HG02943 (cell line): ENCODE measurements around the gene ETFB.
A peak's percentile ranks its signal among the peaks of the same experiment; 100 is the strongest.

Experiments
- ATAC-seq: cut with Tn5 transposase; IDR thresholded peaks from one replicate; pipeline ENCODE4 v1.9.1; 2021; ENCODE audit warnings: mild to moderate bottlenecking, low read depth, moderate library complexity; ENCODE audit not compliant: unreplicated experiment

ETFB gene

DNA sequence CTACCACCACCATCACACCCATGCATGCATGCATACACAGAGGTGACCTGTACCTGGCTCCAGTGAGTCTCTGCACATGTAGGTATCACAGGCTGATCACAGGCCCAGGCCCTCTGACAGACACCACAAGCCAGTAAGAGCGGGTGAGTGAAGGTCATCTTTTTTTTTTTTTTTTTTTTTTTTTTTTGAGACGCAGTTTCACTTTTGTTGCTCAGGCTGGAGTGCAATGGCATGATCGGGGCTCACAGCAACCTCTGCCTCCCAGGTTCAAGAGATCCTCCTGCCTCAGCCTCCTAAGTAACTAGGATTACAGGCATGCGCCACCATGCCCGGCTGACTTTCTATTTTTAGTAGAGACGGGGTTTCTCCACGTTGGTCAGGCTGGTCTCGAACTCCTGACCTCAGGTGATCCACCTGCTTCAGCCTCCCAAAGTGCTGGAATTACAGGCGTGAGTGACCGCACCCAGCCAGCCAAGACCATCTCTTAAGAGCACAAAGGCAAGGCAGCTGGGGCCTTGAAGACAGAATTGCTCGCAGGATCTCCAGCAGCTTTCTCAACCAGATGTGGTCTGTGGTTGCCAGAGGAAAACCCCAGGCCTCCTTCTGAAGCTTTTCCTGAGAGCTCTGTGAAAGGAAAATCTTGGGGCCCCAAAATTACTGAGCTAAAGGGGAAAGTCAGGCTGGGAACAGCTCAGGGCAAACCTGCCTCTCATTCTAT is 9.5 kb upstream of the ETFB start:
- ATAC-seq, result no peak

DNA sequence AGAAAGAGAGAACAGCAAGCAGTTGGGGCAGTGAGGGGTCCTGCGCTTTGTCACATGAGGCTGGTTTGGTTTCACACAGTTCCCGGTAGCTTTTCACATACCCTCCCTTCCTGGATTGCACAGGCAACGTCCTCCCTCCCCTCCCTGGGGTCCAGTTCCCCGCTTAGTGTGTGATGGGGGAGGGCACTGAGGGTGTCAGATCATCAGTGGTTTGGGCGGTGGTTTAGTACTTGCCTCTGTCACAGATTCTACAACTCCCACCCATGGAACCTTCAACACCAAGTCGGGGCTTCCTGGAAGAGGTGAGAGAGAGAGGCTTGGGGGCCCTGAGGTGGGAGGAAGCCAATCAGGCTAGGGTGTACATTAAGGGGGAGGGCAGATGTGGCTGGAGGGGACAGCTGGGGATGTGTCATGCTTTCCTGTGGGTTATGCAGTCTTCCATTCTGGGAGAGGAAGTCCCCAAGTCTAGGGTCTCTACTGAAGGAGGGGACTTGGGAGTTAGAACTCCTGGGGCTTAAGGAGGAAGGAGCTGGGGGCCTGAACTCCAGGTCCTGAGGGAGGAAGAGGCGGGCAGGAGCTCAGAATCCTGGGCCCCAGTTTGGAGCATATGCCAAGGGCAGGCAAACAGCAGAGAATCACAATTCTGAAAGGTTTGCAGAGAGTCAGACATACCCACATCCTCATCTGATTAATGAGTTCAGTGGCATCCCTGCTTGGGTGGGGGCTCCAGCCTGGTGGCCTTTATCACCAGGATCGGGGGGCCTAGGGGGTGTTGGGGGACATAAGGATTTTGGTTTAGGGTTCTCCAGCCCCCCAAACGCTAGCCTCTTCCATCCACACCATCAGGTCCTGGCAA is 6.7 kb upstream of the ETFB start, which contains the start of gene NKG7:
Gene NKG7 (minus strand): TSS at position 6 of the 856 bp plus-strand sequence. CDS start 119 bp downstream, outside the sequence.
- no peak for ATAC-seq

DNA sequence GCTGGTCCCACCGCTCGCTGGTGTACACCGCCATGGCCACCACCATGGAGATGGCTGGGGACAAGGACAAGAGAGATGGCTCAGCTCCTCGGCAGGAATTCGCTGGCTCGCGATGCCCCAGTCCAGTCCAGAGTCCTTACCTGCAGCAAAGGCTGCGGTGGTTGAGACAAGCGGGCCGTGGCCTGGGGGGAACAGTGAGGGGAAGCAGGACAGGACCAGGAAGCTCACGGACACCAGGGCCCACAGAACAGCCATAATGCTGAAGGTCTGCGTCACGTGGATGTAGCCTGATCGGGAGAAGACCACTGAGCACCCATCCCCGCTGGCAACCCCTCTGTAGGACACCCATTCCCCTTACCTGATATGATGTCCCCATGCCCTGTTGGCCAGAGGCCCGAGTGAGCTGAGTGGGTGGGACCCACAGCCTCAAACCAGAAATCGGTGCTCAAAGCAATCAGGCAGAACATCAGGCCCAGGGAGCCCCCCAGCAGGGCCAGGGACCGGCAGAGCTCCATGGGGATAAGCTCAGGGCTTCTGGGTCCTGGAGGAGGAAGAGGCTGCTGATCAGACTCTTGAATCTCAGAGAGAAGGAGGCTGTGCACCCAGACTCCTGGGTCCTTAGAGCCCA is 5.9 kb upstream of the ETFB start:
- no peak for ATAC-seq

DNA sequence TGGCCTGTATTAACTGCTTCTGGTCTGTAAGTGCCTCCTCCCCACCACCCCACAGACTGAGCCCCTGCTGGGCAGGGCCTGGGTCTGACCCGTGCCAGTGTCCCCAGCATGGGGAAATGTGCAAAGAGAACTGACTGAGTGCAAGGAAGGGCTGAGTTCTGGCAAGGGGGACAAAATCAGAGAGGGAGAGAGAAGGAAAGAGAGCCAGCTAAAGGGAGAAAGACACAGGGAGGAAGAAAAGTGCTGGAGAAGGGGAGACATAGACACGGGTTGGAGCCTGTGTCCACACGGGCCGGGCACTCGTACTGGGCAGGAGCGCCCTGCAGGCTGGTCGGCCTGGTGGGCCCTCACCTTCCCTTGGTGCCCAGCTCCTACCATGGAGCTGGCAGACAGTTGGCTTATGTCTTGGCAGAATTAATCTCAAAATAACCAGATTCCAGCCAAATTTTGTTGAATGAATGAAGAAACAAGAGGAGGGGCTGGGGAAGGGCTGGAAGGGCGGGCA is 5.0 kb upstream of the ETFB start:
- ATAC-seq, result no peak

DNA sequence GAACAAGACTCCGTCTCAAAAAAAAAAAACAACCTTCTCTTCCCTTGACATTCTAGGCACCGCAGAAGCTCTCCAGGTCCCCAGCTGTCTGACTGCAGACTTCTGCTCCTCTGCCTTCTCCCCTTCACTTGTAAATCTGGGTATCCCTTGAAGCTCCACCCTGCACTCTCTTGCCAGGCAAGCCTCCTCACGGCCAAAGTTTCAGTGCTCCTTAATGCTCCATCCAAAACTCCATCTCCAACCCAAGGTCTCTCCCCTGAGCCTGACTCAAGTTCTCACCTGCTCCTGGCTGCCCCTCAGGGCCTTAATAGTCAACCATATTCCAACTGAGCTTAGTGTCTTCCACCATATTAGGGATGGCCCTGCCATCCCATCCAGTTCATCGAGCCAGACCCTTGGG is 4.0 kb upstream of the ETFB start:
- no peak for ATAC-seq

DNA sequence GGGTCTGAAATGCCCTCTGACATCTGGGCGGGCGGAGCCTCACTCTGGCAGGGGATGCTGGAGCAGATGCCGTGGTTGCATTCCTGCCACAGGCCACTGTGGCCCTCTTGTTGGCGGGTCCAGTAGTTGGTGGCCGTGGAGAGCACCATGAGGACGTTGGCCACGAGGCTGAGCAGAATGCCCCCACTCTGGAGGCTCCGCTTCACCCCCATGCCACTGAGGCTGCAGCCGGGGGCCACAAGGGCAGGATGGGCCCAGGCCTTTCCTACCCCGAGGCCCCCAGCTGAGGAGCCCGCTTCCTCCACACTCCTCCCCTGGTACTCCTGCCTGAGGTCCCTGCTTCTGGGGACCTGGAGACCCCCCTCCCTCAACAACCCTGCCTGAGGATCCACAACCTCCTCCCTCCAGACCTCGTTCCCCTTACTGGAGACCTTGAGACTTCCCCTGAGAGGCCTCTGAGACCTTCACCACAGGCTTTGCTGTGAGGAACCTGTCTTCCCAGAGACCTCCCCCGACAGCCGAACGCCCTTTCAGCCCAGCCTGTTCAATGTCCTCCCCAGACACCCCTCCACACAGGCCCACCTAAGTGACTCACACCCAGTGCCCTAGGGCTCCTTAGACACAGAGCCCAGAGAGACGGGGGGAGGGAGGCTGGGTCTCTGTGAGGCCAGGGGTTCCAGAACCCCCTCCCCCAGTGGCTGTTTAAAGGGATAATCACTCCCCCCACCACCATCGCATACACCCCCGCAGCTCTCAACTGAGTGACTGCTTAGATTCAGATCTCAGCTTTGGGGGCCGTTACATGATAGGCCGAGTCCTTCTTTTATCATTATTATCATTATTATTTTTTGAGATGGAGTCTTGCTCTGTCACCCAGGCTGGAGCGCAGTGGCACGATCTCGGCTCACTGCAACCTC is 2.4 kb upstream of the ETFB start, which contains the start of gene CLDND2:
Gene CLDND2 (minus strand): TSS at position 638 of the 917 bp plus-strand sequence. CDS start 426 bp downstream, at position 212.
- ATAC-seq, result no peak

DNA sequence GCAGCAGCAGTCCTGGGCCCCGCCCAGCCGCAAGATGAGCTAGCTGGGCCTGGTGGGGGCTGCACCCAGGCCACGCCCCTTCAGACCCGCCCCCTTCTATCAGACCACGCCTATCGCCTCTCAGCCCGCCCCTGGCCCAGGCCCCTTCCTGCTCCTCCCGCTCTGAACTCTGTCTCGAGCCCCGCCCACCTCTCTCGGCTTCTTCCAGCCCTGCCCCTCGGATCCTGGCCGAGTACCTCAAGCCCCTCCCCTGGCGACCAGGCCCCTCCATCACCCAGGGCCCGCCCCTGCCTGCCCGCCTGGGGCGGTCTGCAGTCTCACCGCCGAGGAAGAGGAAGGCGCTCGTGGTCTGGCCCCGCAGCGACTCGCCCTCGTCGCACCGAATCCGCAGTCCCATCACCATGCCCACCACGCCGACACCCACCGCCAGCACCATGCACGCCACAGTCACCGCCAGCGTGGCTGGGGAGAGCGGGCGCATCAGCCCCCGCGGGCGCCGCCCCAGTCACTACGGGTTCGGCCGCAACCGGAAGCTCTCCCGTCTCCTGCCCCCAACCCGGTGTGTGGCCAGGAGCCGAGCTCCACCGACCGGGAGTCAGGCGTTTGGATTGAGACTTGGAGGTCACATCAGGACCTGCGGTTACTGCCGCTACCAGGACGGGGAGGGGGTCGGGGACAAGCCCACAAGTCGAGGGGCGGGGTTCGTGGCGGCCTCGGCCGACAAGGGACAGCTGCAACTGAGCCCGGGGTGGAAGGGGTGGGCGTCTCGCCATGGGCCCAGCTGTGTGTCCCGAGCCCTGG is 1.6 kb upstream of the ETFB start:
- ATAC-seq, result peak; percentile 75

DNA sequence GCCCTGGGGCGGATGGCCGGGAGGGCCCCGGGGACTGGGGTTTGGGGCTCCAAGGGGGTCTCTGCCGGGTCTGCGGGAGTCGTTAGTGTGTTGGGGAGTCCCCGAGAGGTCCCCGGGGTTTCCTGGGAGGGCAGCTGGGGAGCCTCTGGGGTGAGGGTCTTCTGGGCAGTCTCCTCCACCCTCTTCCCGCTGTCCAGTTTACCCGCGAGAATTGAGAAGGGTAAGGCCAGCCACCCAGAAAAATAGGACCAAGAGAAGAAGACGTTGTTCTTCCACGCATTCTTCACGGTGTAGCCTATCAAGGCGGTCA is 1.0 kb upstream of the ETFB start:
- ATAC-seq, result peak; percentile 12

DNA sequence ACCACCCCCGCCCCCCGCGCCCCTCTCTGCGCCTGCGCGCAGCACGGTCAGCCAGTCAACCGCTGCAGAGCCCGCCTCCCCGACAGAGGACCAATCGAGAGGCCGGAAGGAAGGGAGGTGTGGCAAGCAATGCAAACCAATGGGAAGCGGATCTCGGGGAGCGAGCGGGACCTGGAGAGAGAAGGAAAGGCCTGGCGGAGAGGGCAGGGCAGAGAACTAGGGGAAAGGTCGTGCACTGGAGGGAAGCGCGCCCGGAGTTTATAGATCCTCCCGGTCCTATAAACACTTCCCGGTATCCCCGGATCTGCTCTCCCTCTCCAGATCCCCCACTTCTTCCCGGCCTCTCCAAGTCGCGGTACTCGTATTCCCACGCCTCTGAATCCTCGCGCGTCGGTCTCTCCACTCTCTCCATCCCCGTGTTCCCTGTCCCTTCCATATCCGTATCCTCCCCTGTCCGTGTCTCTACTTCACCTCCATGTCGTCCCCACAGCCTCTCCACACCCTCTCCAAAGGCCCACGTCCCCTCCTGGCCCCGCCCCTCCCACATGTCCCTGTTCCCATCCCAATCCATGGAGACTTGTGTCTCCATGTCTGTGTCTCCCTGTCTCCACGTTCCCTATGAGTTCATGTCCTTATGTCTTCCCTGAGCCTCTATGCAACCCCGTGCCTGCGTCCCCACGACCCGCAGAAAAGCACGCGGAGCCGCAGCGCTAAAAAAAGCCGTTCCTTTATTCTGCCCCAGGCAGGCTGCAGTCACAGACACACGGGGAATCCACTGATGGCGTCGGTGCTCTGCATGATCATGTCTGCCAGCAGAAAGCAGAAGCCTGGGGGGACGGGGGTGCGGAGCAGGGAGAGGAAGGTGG is 434 bp upstream of the ETFB start:
- ATAC-seq, result peak; percentile 42

DNA sequence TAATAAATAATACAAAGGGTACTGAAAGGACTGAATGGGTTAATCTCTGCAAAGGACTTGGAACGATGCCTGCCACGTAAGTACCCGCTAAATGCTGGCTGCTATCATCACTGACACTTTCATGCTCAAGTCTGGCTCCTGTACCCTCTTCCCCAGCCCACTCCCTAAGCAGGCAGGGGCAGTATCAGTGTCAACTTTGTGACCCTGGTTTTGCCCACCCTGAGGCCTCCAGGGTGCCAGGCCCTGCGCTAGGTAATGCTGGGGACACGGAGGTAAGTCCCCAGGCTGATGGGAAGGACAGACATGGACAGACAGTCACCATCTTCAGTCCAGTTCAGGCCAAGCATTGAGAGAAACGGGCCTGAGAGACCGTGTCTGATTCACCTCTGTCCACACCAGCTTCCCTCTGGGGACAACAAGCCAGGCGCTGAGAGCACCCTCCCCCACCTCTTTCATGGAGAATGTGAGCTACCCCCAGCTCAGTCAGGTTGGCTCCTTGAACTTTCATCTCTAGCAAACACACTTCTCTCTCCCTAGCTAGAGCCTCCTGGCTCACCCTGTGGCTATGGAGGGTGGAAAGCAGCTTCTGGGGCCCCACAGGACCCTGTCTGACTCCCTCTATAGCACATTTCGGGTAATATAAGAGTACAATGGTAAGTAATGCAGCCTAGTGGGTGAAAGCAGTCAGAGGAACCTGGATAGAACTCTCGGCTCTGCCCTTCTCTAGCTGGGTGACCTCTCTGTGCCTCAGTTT is 800 bp downstream of the ETFB start:
- ATAC-seq, result no peak

DNA sequence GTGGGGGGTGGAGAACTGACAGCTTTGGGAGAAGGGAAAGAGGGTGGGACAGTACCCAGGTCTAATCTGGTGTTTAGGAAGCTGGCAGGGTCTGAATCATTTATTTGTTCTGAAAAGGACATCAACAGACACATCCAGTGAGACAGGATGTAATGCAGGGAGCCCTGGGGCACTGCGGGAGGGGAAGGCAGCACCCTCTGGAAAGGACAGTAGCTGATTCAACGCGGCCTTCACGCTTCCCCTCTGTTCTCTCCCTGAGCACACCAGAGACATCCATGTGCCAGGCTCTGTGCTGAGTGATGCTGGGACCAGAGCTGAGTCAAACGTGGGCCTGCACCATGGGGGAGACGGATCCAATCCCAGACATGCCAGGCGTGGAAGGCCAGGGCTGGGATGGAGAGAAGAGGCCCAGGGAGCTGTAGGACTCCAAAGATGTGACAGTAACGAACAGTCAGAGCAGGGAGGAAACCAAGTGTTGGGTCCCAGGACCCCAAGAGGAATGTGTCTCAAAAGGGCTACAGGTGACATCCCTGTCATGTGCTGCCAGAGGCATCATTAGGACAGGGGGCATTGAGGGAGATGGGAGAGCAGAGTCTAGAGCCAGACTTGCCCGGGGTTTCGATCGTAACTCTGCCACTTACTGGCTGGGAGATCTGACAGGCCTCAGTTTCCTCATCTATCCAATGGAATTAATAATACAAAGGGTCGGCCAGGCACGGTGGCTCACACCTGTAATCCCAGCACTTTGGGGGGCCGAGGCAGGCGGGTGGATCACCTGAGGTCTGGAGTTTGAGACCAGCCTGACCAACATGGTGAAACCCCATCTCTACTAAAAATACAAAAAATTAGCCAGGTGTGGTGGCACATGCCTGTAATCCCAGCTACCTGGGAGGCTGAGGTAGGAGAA is 1.7 kb downstream of the ETFB start:
- no peak for ATAC-seq

DNA sequence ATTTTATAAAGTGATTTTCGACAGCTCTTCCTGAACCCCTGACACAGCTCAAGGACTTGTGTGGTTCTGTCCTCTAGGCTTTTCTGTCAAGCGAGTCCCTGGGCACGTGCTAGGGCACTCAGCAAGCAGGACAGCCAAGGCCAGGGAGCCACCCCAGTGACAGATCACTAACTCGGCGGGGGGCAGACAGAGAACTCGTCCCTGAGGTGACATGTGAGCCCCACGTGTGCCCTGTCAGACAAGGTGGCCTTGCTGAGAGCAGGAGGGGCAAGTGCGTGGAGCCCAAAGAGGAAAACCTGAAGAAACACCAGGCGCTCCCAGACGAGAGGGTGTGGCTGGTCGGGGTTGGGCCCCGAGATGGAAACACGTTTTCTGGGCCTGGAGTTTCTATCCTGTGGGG is 4.9 kb downstream of the ETFB start:
- no peak for ATAC-seq

DNA sequence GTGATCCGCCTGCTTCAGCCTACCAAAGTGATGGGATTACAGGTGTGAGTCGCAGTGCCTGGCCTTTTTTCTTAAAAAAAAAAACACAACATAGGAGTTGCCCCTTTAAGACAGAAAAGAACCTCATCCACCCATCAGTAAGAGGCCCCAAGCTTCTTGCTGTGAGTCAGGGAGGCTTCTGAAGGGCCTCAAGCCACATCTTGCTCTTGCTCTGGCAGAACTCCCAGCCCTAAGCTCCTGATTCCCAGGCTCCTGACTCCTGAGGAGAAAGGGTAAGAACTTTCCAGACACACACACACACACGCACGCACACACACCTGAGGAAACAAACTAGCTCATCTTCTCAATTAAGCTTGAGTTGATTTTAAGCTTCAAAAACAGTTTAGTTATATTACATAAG is 6.9 kb downstream of the ETFB start:
- ATAC-seq, result no peak

DNA sequence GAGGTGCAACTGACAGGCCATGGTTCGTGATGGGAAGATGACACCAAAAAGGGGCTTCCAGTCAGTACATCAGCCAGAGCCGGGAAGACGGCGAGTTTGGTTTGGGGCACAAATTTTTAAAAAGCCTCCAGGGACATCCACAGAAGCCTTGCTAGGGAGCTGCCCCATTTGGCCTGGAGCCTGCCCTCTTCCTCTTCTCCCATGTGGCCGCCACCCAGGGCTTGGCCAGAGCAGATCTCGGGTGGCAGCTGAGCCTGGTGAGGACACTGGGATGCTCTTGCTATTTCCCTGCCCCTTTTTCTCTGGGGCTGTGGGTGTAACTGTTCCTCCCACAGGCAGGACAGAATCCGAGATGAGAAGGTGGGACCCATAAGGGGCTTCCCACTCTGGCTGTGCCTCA is 8.2 kb downstream of the ETFB start:
- no peak for ATAC-seq

DNA sequence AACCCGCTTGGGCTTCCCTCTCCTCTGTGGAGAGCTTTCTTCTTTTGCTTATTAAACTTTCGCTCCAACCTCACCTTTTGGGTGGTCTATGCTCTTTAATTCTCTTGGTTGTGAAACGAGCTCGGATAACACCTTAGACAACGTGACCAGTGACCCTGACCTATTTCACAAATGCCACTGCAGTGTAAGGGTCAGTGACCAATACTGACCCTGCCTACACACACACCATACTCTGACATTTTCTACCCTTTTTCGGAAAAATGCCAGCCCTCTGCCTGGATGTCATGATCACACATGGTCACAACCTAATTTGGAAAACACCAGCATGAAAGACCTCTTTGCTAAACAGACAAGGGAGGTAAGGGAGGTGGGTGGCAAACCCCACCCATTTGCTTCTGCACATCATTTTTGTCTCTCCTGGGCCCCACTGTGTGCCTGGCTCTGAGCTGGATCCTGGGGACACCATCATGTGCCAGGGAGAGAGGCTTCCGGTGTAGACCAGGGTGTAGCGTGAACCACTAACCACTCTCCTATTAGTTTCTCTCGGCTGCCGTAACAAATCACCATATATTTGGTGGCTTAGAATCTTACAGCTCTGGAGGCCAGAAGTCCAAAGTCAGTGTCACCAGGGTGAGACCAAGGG is 9.9 kb downstream of the ETFB start:
- no peak for ATAC-seq

DNA sequence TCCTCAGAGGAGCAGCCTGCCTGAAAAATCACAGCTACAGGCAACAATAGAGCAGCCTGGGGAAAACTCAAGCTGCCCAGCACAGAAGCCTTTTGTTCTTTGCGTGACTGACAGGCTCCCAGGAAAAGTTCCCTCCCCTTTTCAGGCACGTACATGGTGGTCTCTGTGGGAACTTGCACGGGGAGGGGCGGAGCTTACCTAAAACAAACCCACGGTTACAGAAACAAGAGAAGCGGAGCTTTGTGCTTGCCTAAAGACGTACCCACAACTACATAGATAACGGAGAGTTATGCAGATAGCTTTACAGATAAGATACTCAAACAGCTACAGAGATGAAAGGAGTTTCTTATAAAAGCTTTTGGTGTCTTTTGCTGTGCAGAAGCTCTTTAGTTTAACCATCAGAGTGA is 11.4 kb downstream of the ETFB start:
- no peak for ATAC-seq
